Mucosa of stomach (tissue), 1 donor: Measurements from ENCODE around the gene FRAS1.
"Not testable (repeated sequence)": the region's sequence is repeated elsewhere in the genome, so short reads cannot be mapped to it uniquely, and the experiment has no call there.

Experiments used
- H3K27me3 ChIP-seq: one replicate; pipeline ENCODE4 v1.7.0; 2013; ENCODE audit warnings: mild to moderate bottlenecking, low read length; ENCODE audit not compliant: control insufficient read depth, insufficient read depth
- H3K36me3 ChIP-seq: one replicate; pipeline ENCODE4 v1.7.0; 2013; ENCODE audit warnings: low read length; ENCODE audit not compliant: control insufficient read depth, insufficient read depth
- H3K4me1 ChIP-seq: one replicate; pipeline ENCODE4 v1.7.0; 2013; ENCODE audit warnings: mild to moderate bottlenecking, low read length; ENCODE audit not compliant: control insufficient read depth, insufficient read depth
- H3K4me3 ChIP-seq: one replicate; pipeline ENCODE4 v1.7.0; 2013; ENCODE audit warnings: low read length
- H3K9ac ChIP-seq: one replicate; pipeline ENCODE4 v1.7.0; 2013; ENCODE audit warnings: mild to moderate bottlenecking, low read length, moderate library complexity
- H3K9me3 ChIP-seq: one replicate; pipeline ENCODE4 v1.7.0; 2013; ENCODE audit warnings: mild to moderate bottlenecking, low read length, moderate library complexity; ENCODE audit not compliant: control insufficient read depth
- donor health status: Pancreatic carcinoma.

The FRAS1 gene

DNA sequence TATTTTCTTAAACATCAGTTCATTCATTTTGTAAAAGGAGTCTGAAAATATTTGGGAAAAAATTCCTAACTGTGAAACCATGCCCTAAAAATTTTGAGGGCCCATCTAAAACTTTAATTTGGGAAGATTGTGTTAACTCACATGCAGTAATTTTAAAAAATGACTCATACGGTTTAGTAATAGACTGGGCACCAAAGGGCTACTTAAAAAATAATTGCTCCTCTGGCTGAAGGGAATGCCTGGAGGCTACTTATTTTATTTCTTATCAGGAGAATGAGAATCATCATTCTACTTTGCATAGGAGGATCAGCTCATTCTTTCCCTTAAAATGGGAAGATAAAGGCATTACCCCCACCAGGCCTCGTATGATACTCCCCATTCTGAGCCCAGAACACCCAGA is 271.5 kb downstream of the FRAS1 start:
- H3K4me3 ChIP-seq, H3K27me3 ChIP-seq, H3K36me3 ChIP-seq, H3K4me1 ChIP-seq, H3K9ac ChIP-seq, H3K9me3 ChIP-seq: not testable (repeated sequence)

- H3K4me1 ChIP-seq: no peaks in the 10 kb centered on the region
These were observed 274.1 kb downstream of the FRAS1 start for GRCh38 chr4:78331186-78331585.

DNA sequence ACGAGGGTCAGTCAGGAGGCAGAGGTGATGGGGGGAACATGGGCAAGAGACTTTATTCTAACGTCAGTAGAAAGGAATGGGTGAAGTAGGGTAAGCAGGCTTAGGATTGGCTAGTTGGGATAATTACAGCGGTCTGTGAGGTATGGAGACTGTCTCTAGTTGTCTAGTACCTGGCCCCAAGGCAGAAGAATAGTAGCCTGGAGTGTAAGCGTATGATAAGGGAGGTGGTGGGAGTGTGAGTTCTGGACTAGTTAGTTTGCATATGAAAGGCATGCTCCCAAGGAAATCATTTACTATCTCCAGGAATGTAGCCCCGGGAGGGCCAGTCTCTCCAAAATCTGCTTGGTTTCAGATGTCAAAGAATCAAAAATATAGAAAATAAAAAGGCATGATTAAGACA is 274.8 kb downstream of the FRAS1 start:
- Histone ChIP-seq H3K36me3 (no peaks in the 10 kb centered on the region), H3K9ac (no peak overlapping the region), H3K27me3 (no peaks in the 10 kb centered on the region), H3K4me3 (no peak overlapping the region), H3K4me1 (no peaks in the 10 kb centered on the region), H3K9me3 (no peaks in the 10 kb centered on the region)

More at GRCh38 chr4:78331186-78331585, 274.1 kb downstream of the FRAS1 start:
- Histone ChIP-seq H3K4me3 (no peak overlapping the region), H3K9ac (no peak overlapping the region), H3K9me3 (no peaks in the 10 kb centered on the region), H3K36me3 (no peaks in the 10 kb centered on the region), H3K27me3 (no peaks in the 10 kb centered on the region)

DNA sequence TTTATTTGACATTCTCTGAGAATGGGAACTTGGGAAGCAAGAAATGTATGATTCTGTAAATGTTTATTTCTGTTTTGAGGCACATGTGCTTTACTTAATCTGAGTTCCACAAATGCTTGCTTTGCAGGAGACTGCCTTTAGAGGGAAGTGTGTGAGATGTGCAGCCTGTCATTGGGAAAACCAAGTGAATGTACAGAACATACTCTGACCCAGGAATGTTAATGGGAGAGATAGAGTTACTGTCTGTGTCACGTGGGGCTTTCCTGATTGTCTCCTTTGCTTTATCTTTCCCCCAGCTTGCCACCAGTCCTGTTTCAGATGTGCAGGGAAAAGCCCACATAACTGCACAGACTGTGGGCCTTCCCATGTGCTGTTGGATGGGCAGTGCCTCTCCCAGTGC is 275.9 kb downstream of the FRAS1 start:
- H3K36me3 ChIP-seq: no peaks in the 10 kb centered on the region
- H3K9ac ChIP-seq: no peak overlapping the region
- no peak overlapping the region for H3K4me3 ChIP-seq
- H3K4me1 ChIP-seq: no peaks in the 10 kb centered on the region
- no peaks in the 10 kb centered on the region for H3K9me3 ChIP-seq
- H3K27me3 ChIP-seq: no peaks in the 10 kb centered on the region

- no peaks in the 10 kb centered on the region for H3K4me1 ChIP-seq
- H3K4me3 ChIP-seq: no peak overlapping the region
- no peaks in the 10 kb centered on the region for H3K36me3 ChIP-seq
- no peaks in the 10 kb centered on the region for H3K27me3 ChIP-seq
- H3K9me3 ChIP-seq: no peaks in the 10 kb centered on the region
- no peak overlapping the region for H3K9ac ChIP-seq
These were observed 279.2 kb downstream of the FRAS1 start for GRCh38 chr4:78336093-78336943.

- no peak overlapping the region for H3K9ac ChIP-seq
- no peak overlapping the region for H3K4me3 ChIP-seq
- H3K36me3 ChIP-seq: no peaks in the 10 kb centered on the region
- no peaks in the 10 kb centered on the region for H3K4me1 ChIP-seq
- H3K27me3 ChIP-seq: no peaks in the 10 kb centered on the region
- H3K9me3 ChIP-seq: no peaks in the 10 kb centered on the region
These were observed 280.3 kb downstream of the FRAS1 start for GRCh38 chr4:78337244-78338020.

- no peak overlapping the region for H3K9ac ChIP-seq
- no peaks in the 10 kb centered on the region for H3K36me3 ChIP-seq
- H3K9me3 ChIP-seq: no peaks in the 10 kb centered on the region
- no peaks in the 10 kb centered on the region for H3K4me1 ChIP-seq
- no peaks in the 10 kb centered on the region for H3K27me3 ChIP-seq
- no peak overlapping the region for H3K4me3 ChIP-seq
These were observed 285.0 kb downstream of the FRAS1 start for GRCh38 chr4:78342125-78342524.

GRCh38 chr4:78343682-78344081 is 286.6 kb downstream of the FRAS1 start:
- Histone ChIP-seq H3K9me3 (no peaks in the 10 kb centered on the region), H3K27me3 (no peaks in the 10 kb centered on the region), H3K4me3 (no peak overlapping the region), H3K9ac (no peak overlapping the region), H3K36me3 (no peaks in the 10 kb centered on the region), H3K4me1 (no peaks in the 10 kb centered on the region)

DNA sequence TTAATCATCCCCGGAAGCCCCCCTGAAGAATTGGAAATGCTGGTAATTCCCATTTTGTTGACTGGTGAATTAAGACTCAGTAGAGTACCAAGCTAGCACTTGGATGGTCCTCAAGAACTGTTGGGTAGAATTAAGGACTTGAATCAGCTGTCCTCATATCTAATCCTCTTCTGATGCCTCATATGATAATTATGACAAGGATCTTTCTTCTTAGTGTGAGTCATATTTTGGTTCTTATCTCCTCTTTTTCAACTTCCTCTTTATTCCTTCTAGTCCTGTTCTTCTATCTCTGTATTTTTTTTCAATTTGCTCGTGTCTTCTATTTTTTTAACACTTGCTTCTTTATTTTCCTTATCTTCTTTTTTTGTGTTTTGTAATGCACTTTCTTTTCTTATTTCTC is 288.1 kb downstream of the FRAS1 start:
- Histone ChIP-seq H3K4me3 (no peak overlapping the region), H3K36me3 (no peaks in the 10 kb centered on the region), H3K9ac (no peak overlapping the region), H3K27me3 (no peaks in the 10 kb centered on the region), H3K9me3 (no peaks in the 10 kb centered on the region), H3K4me1 (no peaks in the 10 kb centered on the region)

GRCh38 chr4:78346222-78346621 is 289.1 kb downstream of the FRAS1 start:
- Histone ChIP-seq H3K4me1 (no peaks in the 10 kb centered on the region), H3K9me3 (no peaks in the 10 kb centered on the region), H3K4me3 (no peak overlapping the region), H3K36me3 (no peaks in the 10 kb centered on the region), H3K27me3 (no peaks in the 10 kb centered on the region), H3K9ac (no peak overlapping the region)

DNA sequence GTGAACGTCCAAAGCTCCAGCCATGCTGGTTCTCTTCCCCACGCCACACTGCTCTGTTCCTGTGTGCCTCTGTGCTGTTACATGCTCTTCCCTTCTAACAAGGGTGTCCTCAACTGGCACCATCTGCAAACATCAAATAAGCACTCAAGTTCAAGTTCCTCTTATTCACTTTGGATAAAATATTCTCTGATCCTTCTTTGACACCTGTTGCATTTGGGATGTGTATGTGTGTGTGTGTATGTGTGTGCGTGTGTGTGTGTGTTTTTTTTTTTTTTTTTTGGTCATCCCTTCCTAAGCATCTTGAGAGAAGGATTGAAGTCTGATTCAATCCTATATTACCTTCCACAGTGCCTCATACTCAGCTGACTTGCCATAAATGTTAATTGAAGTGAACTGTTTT is 290.4 kb downstream of the FRAS1 start:
- H3K9ac ChIP-seq: no peak overlapping the region
- no peak overlapping the region for H3K4me3 ChIP-seq
- H3K4me1 ChIP-seq: no peaks in the 10 kb centered on the region
- no peaks in the 10 kb centered on the region for H3K27me3 ChIP-seq
- no peaks in the 10 kb centered on the region for H3K36me3 ChIP-seq
- H3K9me3 ChIP-seq: no peaks in the 10 kb centered on the region

DNA sequence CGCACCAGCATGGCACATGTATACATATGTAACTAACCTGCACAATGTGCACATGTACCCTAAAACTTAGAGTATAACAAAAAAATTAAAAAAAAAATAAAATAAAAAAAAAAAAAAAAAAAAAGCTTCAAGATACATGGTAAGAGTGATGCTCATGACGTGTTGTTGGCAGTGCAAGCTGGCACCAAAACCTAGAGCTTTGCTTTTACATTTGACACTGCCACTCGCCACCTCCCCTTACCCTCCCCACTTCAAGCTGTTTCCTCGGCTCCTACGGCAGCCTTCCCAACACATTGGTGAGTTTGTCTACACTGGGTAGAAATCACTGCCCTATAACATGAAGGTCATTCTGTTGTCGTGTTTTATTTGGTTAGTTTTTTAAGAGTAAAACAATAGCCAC is 296.8 kb downstream of the FRAS1 start:
- Histone ChIP-seq H3K9ac (no peak overlapping the region), H3K36me3 (no peaks in the 10 kb centered on the region), H3K4me3 (no peak overlapping the region), H3K4me1 (no peaks in the 10 kb centered on the region), H3K9me3 (no peaks in the 10 kb centered on the region), H3K27me3 (no peaks in the 10 kb centered on the region)
